ENCODE results near the gene GADD45G. TPM values are rescaled to one million over a fixed set of nuclear protein-coding genes. Genes with fewer than 3 reads are reported as not detected.

The GADD45G gene
- polyA plus RNA-seq, 1 of the 3 experiments (the other 2 are of a cell fraction): 1.3 TPM

GRCh38 chr9:89621031-89621430, 16.2 kb downstream of the GADD45G start:
- Histone ChIP-seq H3K9me2 (no peaks in the 10 kb centered on the region), H3K27me3 (ENCODE audit: insufficient read depth) (peaks cover 3% of the 10 kb centered on the region; the same call in 1 of the 2 replicates), H3F3A (replicated peaks; ENCODE audit: insufficient read depth) (no peaks in the 10 kb centered on the region), H2AFZ (ENCODE audit: low read depth) (no peak overlapping the region), H3K27ac (ENCODE audit: low read depth in 2 of 2, low read length in 1 of 2) (no peak overlapping the region), H3K9me3 (no peaks in the 10 kb centered on the region), H3K4me1 (ENCODE audit: control insufficient read depth in 1 of 2, insufficient read depth in 2 of 2, low read depth in 1 of 2, low read length in 1 of 2) (peaks cover 0 to 17% of the 10 kb centered on the region in 2 experiments; a peak in 1 of 4 replicates), H3K36me3 (replicated peaks in 1 of 2; ENCODE audit: control insufficient read depth in 1 of 2, insufficient read depth in 2 of 2, low read length in 1 of 2) (no peaks in the 10 kb centered on the region), H3K79me2 (ENCODE audit: insufficient read depth) (no peaks in the 10 kb centered on the region), H3K9ac (no peak overlapping the region), H4K20me1 (ENCODE audit: insufficient read depth) (no peaks in the 10 kb centered on the region), H3K4me2 (no peak overlapping the region), H3K4me3 (ENCODE audit: low read depth in 2 of 2, low read length in 1 of 2) (no peak overlapping the region)
- TF ChIP-seq SMC3 (IDR thresholded peaks at IDR 0.05; ENCODE audit: low read depth, low read length): no peak
- TF ChIP-seq TAF1 (IDR thresholded peaks at IDR 0.05; ENCODE audit: borderline replicate concordance, low read depth, low read length): no peak
- no peak for TF ChIP-seq EZH2phosphoT487 (IDR thresholded peaks at IDR 0.05; ENCODE audit: borderline replicate concordance, low read depth)
- no peak for TF ChIP-seq MEF2A (IDR thresholded peaks at IDR 0.05; ENCODE audit: borderline replicate concordance, low read depth)
- POLR2A ChIA-PET: interaction anchor here (1.2 kb wide), 1 partner anchor 15 kb away, joined by 3 read pairs; no protein-coding TSS in a partner anchor
- CTCF ChIA-PET: interaction anchor here (0.7 to 2.6 kb wide), 8 partner anchors 9 to 477 kb away, joined by 3 to 7 read pairs (median 4); partner anchors contain the start of gene GADD45G
- no peak for DNase-seq
- 29% methylated on average over 6 of the region's 6 CpGs for WGBS (ENCODE audit: low lambda C conversion rate)

GRCh38 chr9:89621676-89622075, 16.9 kb downstream of the GADD45G start:
- Histone ChIP-seq H3K4me3 (ENCODE audit: low read depth in 2 of 2, low read length in 1 of 2) (no peak overlapping the region), H3K9me2 (no peaks in the 10 kb centered on the region), H3K9ac (no peak overlapping the region), H2AFZ (ENCODE audit: low read depth) (no peak overlapping the region), H3K36me3 (replicated peaks in 1 of 2; ENCODE audit: control insufficient read depth in 1 of 2, insufficient read depth in 2 of 2, low read length in 1 of 2) (no peaks in the 10 kb centered on the region), H3K27me3 (ENCODE audit: insufficient read depth) (peaks cover 4% of the 10 kb centered on the region; the same call in 1 of the 2 replicates), H3K4me2 (no peak overlapping the region), H3K4me1 (ENCODE audit: control insufficient read depth in 1 of 2, insufficient read depth in 2 of 2, low read depth in 1 of 2, low read length in 1 of 2) (peaks cover 0 to 17% of the 10 kb centered on the region in 2 experiments; a peak in 1 of 4 replicates), H4K20me1 (ENCODE audit: insufficient read depth) (no peaks in the 10 kb centered on the region), H3K79me2 (ENCODE audit: insufficient read depth) (no peaks in the 10 kb centered on the region), H3K27ac (ENCODE audit: low read depth in 2 of 2, low read length in 1 of 2) (no peak overlapping the region), H3K9me3 (no peaks in the 10 kb centered on the region), H3F3A (replicated peaks; ENCODE audit: insufficient read depth) (no peaks in the 10 kb centered on the region)
- no peak for TF ChIP-seq PBX3 (IDR thresholded peaks at IDR 0.05)
- no peak for TF ChIP-seq JUND (IDR thresholded peaks at IDR 0.05)
- TF ChIP-seq GATA2 (CRISPR knock-in tag; IDR thresholded peaks at IDR 0.05): no peak
- no peak for TF ChIP-seq SMC3 (IDR thresholded peaks at IDR 0.05; ENCODE audit: low read depth, low read length)
- no peak for TF ChIP-seq REST (IDR thresholded peaks at IDR 0.05; ENCODE audit: low read depth, low read length)
- no peak for TF ChIP-seq IRF3 (IDR thresholded peaks at IDR 0.05; ENCODE audit: low read depth, low read length)
- no peak for TF ChIP-seq EP300 (IDR thresholded peaks at IDR 0.05; ENCODE audit: borderline replicate concordance in 1 of 2, low read depth in 1 of 2, low read length in 1 of 2)
- TF ChIP-seq FOSL2 (IDR thresholded peaks at IDR 0.05; ENCODE audit: borderline replicate concordance, low read depth): no peak
- no peak for TF ChIP-seq USF2 (IDR thresholded peaks at IDR 0.05; ENCODE audit: borderline replicate concordance, low read depth, low read length)
- no peak for TF ChIP-seq RAD21 (IDR thresholded peaks at IDR 0.05; ENCODE audit: low read length)
- TF ChIP-seq GABPA (IDR thresholded peaks at IDR 0.05; ENCODE audit: low read depth): no peak
- TF ChIP-seq SIN3A (IDR thresholded peaks at IDR 0.05; ENCODE audit: borderline replicate concordance, low read depth, low read length): no peak
- no peak for TF ChIP-seq RFX5 (IDR thresholded peaks at IDR 0.05; ENCODE audit: low read length)
- POLR2A ChIA-PET: no interaction called here
- no peak for DNase-seq
- CTCF ChIA-PET: interaction anchor here (0.7 to 2.0 kb wide), 4 partner anchors 8 to 477 kb away, joined by 3 to 6 read pairs (median 4); no protein-coding TSS in a partner anchor
- WGBS (ENCODE audit: low lambda C conversion rate): 76% methylated on average over 3 of the region's 4 CpGs
